Stomach (tissue), 4 donors: ENCODE data around the gene OLFM2.

Source experiments
- CTCF ChIP-seq, 7 experiments: fragments of 450-650 bp in 4 of 7; fragments of 200-600 bp in 3 of 7; sonication (generic) in 3 of 7; IDR thresholded peaks; one replicate each; pipeline ENCODE4 v1.5.1; 2016 to 2019; ENCODE audit warnings: antibody characterized with exemption in 7 of 7, control low read depth in 2 of 7, mild to moderate bottlenecking in 1 of 7
- EP300 ChIP-seq: sonication (generic); formaldehyde crosslinking; IDR thresholded peaks from one replicate; pipeline ENCODE4 v1.6.1; 2017; ENCODE audit warnings: antibody characterized with exemption
- POLR2A ChIP-seq, 4 donors: fragments of 450-650 bp; IDR thresholded peaks; one replicate each; pipeline ENCODE4 v1.6.1; 2016; ENCODE audit warnings: antibody characterized with exemption in 4 of 4, control low read depth in 2 of 4, mild to moderate bottlenecking in 1 of 4, moderate library complexity in 1 of 4
- POLR2AphosphoS5 ChIP-seq, 3 donors: sonication (generic); formaldehyde crosslinking; IDR thresholded peaks; one replicate each; pipeline ENCODE4 v1.6.1; 2016; ENCODE audit warnings: antibody characterized with exemption in 3 of 3

- TF ChIP-seq CTCF (IDR thresholded peaks at IDR 0.05) (no peak), POLR2A (IDR thresholded peaks at IDR 0.05) (no peak), EP300 (no peak), POLR2AphosphoS5 (IDR thresholded peaks at IDR 0.05) (no peak)
Observed at GRCh38 chr19:9909251-9909650, 27.1 kb downstream of the OLFM2 start.
